ENCODE measurements around the gene FRMD4A.

- TF ChIP-seq, protein P1, sequence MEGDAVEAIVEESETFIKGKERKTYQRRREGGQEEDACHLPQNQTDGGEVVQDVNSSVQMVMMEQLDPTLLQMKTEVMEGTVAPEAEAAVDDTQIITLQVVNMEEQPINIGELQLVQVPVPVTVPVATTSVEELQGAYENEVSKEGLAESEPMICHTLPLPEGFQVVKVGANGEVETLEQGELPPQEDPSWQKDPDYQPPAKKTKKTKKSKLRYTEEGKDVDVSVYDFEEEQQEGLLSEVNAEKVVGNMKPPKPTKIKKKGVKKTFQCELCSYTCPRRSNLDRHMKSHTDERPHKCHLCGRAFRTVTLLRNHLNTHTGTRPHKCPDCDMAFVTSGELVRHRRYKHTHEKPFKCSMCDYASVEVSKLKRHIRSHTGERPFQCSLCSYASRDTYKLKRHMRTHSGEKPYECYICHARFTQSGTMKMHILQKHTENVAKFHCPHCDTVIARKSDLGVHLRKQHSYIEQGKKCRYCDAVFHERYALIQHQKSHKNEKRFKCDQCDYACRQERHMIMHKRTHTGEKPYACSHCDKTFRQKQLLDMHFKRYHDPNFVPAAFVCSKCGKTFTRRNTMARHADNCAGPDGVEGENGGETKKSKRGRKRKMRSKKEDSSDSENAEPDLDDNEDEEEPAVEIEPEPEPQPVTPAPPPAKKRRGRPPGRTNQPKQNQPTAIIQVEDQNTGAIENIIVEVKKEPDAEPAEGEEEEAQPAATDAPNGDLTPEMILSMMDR (IDR thresholded peaks at IDR 0.05): no peak
- no peak for TF ChIP-seq POLR2A (IDR thresholded peaks at IDR 0.05)
These were observed 408.8 kb downstream of the FRMD4A start for GRCh38 chr10:13921941-13922340.
